Fibroblast of lung (primary cell): ENCODE data around the gene CCDC169.
"Not testable (repeated sequence)": the region's sequence is repeated elsewhere in the genome, so short reads cannot be mapped to it uniquely, and the experiment has no call there.

Experiments used
- EZH2 ChIP-seq: IDR thresholded peaks from 2 replicates; pipeline ENCODE4 v1.5.1; 2012; ENCODE audit warnings: low read length, control low read depth, mild to moderate bottlenecking; ENCODE audit errors: missing control alignments
- TF ChIP-seq, protein P1 (sequence below), 2 donors: IDR thresholded peaks in 1 of 2; conservative IDR thresholded peaks in 1 of 2; 1 replicate in 1 of 2; 2 replicates in 1 of 2; pipeline ENCODE4 v1.5.1; 2011 to 2012; ENCODE audit warnings: low read length in 2 of 2, control low read depth in 1 of 2, inconsistent platforms in 1 of 2, low read depth in 1 of 2, mild to moderate bottlenecking in 1 of 2

DNA sequence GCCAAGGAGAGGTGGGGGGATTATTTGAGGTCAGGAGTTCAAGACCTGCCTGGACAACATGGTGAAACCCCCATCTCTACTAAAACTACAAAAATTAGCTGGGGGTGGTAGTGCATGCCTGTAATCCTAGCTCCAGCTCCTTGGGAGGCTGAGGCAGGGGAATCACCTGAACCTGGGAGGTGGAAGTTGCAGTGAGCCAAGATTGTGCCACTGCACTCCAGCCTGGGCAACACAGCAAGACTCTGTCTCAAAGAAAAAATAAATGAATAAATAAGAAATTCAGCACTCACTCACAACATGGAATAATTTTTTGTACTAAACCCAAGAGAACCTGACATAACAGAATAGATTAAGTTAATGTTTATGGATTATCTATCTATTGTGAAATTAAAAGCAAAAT, 34.6 kb upstream of the CCDC169 start:
- TF ChIP-seq, protein P1, sequence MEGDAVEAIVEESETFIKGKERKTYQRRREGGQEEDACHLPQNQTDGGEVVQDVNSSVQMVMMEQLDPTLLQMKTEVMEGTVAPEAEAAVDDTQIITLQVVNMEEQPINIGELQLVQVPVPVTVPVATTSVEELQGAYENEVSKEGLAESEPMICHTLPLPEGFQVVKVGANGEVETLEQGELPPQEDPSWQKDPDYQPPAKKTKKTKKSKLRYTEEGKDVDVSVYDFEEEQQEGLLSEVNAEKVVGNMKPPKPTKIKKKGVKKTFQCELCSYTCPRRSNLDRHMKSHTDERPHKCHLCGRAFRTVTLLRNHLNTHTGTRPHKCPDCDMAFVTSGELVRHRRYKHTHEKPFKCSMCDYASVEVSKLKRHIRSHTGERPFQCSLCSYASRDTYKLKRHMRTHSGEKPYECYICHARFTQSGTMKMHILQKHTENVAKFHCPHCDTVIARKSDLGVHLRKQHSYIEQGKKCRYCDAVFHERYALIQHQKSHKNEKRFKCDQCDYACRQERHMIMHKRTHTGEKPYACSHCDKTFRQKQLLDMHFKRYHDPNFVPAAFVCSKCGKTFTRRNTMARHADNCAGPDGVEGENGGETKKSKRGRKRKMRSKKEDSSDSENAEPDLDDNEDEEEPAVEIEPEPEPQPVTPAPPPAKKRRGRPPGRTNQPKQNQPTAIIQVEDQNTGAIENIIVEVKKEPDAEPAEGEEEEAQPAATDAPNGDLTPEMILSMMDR (conservative IDR thresholded peaks at IDR 0.05 in 1 of 2, IDR thresholded peaks at IDR 0.05 in 1 of 2; ENCODE audit: low read depth in 1 of 2, low read length in 2 of 2) = not testable (repeated sequence)
- TF ChIP-seq EZH2 = not testable (repeated sequence)
